GM18951 (cell line): Measurements from ENCODE around the gene DENR.
A peak's percentile ranks its signal among the peaks of the same experiment; 100 is the strongest.
"Not testable (repeated sequence)": the region's sequence is repeated elsewhere in the genome, so short reads cannot be mapped to it uniquely, and the experiment has no call there.

Experiments
- POLR2A ChIP-seq: IDR thresholded peaks from 4 replicates; pipeline ENCODE4 v1.6.1; 2011; ENCODE audit warnings: mild to moderate bottlenecking; ENCODE audit not compliant: insufficient read length, insufficient read depth; ENCODE audit errors: extremely low read depth
- in situ Hi-C: fragments of 300-500 bp; cut with MboI; formaldehyde crosslinking; loops from one replicate; pipeline ENCODE4 v1.12.0; 2022; ENCODE audit warnings: low sequenced_read_pairs, mixed read lengths, inconsistent platforms; ENCODE audit not compliant: unreplicated experiment

DENR gene, protein sequence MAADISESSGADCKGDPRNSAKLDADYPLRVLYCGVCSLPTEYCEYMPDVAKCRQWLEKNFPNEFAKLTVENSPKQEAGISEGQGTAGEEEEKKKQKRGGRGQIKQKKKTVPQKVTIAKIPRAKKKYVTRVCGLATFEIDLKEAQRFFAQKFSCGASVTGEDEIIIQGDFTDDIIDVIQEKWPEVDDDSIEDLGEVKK

DNA sequence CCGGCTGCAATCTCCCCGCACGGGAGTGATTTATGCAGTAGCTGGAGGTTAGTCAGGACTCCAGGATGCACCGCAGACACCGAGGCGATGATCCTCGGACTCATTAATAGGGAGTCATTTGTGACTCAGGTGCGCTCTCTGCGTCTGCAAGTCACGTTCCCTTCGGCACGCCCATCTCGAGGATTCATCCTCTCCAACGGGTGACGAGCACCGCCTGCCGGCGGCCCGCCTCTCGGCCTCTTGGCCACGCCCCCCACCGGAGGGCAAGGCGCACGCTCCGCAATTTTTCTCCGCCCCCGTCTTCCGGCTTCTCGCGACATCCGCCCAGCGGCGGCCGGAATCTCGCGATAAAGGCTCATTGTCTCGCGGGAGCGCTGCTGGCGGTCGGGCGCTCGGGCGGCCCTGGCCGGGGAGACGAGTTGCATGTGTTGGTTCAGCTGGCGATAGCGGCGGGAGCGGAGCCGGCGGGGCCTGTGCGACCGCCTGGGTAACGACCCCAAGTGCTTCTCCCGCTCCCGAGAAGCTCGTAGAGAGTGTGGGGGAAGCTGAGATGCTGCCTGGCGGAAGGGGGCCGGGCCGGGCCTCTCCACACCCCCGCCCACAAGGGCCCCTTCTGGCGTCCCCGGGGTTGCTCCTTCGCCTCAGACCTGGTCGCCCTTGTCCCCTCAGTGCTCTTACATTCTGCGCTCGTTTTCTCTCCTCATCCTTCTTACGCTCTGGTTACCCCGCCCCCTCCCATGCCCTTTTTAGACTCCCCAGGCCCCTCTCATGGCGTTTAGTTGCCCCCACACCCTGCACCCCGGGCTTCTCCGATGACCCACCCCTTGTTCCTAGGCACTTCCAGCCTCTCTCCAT, at the start of gene DENR:
Gene DENR, plus strand, starts transcription at position 361 of the 855 bp plus-strand sequence. CDS start 878 bp downstream, outside the sequence.
- peak; percentile 96 for TF ChIP-seq POLR2A
- in situ Hi-C loops: no loop called here

DNA sequence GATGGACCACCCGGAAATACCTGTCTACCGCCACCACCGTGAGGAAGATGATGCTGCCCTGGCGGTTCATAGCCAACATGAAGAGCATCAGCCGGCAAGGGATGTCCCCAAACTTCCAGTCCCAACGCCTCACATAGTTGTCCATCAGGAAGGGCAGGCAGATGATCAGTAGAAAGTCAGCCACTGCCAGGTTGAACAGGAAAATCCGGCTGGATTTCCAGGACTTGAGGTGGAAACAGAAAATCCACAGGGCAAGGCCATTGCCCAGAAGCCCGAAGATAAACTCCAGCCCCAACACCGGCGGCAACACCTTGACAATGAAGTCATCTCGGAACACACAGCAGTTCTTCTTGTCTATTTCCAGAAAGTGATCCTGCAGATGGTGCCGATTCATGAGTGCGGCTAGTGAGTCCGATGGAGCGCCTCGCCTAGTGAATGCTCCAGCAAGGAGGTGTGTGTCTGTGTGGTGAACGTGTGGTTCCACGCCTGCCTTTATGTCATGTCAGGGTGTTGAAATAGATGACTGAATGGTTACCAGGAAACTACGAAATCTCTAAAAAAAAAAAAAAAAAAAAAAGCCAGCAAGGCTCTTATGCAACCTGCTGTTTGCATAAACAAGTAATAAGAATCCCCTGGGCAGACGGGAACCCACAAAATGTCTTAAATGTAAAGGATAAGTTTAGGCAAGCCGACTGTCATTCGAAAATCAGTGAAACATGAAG, 49.6 kb upstream of the DENR start, which contains the start of gene HCAR2:
Gene HCAR2, minus strand, starts transcription at position 468 of the 722 bp plus-strand sequence. Its CDS starts 74 bp downstream, at position 394.
- in situ Hi-C loops: not testable (repeated sequence)

DNA sequence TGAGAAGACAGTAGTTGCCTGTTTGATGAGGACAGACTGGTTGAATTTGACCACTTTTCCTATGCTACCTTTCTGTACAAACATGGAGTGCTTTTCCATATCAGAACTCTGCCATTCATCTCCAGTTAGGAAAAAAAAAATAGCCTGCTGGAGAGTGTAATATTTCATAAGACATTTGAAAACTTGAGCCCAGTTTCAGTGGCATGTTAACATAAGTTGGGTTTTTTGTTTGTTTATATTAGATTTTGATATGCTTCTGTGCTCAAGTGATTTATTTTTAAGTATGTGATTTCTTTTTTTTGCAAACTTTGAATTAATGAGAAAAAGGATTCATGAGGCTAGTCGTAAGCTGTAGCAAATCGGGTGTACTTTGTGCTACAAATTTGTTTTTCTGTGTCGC, 48.8 kb upstream of the DENR start:
- in situ Hi-C loops: not testable (repeated sequence)

DNA sequence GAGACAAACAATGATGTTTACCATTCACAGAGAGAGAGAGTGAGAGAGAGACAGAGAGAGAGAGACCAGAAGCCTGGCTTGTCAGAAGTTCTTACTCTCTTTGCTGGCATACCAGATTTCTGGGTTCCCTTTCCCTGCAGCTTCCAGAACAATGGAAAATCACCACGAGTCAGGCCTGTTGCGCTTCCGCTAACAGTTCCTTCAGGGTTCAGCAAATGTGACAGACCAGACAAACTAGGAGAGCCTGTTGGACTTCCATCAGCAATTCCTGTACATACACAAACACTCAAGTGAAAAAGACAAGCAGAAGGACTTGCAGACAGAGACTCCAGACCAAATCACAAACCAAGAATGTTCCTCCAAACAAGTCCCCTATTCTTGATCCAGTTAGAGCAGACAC, 43.3 kb upstream of the DENR start:
- in situ Hi-C loops: not testable (repeated sequence)

DNA sequence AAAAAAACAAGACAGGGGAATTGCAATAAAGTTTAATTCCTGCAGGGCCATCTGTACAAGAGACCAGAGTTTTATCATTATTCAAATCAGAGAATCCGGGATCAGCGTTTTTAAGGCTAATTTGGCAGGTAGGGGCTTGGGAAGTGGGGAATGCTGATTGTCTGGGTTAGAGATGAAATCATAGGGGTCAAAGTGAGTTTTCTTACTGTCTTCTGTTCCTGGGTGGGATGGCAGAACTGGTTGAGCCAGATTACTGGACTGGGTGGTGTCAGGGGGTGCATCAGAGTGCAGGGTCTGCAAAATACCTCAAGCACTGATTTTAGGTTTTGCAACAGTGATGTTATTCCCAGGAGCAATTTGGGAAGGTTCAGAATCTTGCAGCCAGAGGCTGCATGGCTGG, 42.3 kb upstream of the DENR start:
- in situ Hi-C loops: not testable (repeated sequence)

DNA sequence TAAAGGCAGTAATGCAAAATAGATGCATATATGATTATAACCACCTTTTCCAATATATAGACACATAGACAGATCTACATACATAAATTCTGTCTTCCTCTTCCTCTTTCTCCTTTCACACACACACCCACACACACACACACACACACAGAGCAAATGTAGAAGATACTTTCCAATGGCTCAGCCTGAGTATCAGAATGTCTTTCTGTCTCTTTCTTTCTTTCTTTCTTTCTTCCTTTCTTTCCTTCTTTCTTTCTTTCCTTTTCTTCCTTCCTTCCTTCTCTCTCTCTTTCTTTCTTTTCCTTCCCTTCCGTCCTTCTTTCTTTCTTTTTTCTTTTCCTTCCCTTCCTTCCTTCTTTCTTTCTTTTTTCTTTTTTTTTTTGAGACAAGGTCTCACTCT, 41.4 kb upstream of the DENR start:
- in situ Hi-C loops: not testable (repeated sequence)

- in situ Hi-C loops: not testable (repeated sequence)
Measured at GRCh38 chr12:122713491-122714188, 39.0 kb upstream of the DENR start.

DNA sequence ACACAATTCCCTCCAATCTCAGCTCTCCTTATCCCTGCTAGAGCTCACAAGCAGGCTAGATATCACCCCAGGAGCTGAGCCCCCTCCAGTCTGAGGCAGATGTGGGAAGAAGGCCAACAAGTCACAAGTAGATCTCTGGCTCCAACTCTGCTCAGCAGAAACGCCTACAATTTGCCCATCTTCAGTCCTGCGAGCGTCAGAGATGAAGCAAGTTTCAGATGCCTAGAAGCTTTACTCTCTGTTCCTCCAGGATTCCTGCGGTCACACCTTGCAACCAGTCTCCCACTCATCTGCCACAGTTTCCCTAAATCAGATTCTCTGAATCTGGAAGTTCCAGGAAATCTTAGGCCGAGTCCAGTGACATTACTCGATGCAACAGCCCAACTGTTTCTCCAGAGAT, 37.4 kb upstream of the DENR start:
- in situ Hi-C loops: not testable (repeated sequence)

DNA sequence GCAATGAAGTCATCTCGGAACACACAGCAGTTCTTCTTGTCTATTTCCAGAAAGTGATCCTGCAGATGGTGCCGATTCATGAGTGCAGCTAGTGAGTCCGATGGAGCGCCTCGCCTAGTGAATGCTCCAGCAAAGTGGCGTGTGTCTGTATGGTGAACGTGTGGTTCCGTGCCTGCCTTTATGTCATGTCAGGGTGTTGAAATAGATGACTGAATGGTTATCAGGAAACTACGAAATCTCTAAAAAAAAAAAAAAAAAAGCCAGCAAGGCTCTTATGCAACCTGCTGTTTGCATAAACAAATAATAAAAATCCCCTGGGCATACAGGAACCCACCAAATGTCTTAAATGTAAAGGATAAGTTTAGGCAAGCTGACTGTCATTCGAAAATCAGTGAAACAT, 36.0 kb upstream of the DENR start, which contains the start of gene HCAR3:
Gene HCAR3, minus strand, starts transcription at position 154 of the 400 bp plus-strand sequence. Its CDS starts 74 bp downstream, at position 80.
- in situ Hi-C loops: not testable (repeated sequence)

DNA sequence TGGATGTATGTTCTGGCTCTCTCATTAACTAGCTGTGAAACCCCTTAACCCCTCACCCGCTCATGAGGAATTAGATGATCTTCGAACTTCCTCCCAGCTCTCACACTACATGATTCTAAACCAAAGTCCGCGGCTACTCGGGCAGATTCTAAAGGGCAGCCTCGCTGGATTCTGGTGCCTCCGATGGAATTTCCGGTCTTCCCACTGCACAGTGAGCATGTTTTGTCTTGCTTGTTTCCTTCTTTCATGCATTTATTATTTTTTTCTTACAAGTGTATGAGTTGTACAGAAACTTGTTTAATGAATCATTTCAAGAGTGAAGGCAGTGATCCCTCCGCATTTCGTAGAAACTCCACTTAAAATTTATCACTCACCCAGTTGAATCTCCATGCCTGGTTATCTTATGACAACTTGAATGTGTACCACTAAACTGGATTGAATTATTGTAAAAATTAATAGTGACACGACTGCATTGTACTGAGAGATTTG, 31.5 kb upstream of the DENR start:
- no peak for TF ChIP-seq POLR2A
- in situ Hi-C loops: no loop called here

- no peak for TF ChIP-seq POLR2A
- in situ Hi-C loops: no loop called here
Measured at GRCh38 chr12:122722387-122722786, 30.2 kb upstream of the DENR start.

DNA sequence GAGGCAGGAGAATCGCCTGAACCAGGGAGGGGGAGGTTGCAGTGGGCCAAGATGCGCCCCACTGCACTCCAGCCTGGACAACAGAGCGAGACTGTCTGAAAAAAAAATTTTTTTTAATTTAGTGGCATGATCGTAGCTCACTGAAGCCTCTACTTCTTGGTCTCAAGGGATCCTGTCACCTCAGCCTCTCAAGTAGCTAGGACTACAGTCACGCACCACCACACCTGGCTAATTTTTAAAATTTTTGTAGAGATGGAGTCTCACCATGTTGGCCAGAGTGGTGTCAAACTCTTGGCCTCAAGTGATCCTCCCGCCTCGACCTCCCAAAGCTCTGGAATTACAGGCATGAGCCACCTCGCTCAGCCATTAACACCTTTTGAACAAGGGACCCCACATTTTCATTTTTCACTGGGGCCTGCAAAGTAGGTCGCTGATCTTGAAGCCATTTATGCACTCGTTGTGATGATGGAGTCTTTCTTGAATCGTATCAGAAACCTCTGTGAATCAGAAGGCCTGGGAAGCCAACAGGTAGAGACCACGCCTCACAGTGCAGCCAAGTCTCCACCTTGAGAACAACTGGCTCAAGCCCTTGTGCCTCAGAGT, 27.9 kb upstream of the DENR start:
- TF ChIP-seq POLR2A: no peak

DNA sequence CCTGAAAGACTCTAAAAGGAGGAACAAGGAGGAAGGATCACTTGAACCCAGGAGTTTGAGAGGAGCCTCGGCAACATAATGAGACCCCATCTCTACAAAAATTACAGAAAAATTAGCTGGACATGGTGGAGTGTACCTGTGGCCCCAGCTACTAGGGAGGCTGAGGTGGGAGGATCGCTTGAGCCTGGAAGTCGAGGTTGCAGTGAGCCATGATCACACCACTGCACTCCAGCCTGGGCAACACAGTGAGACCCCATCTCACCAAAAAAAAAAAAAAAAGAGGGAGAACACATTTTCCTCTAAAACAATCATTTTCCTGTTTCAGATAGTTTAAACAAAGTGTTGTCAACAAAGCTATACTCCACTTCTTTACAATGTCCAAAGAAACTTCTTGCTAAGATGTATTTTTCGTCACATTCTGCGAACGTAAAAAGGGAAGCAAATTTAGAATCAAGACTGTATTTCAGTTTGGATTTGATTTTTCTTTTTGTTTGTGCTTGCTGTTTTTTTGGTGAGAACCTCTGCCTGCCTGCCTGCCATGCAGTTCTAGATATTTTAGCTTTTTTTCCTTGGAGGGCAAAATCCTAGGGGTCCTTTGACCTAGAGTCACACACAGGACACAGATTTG, 27.1 kb upstream of the DENR start:
- in situ Hi-C loops: loop anchor here (25.0 kb wide), 1 partner anchor 88 kb away; no protein-coding TSS in a partner anchor
- TF ChIP-seq POLR2A: no peak

More for the DNA sequence above, 27.9 kb upstream of the DENR start:
- in situ Hi-C loops: loop anchor here (25.0 kb wide), 1 partner anchor 87 kb away; no protein-coding TSS in a partner anchor
